GM12872 (cell line): ENCODE data around the gene PRF1.

Experiments
- TF ChIP-seq, protein P1 (sequence below): IDR thresholded peaks from 3 replicates; pipeline ENCODE4 v1.5.1; 2011; ENCODE audit warnings: low read depth, mild to moderate bottlenecking, low read length, moderate library complexity; ENCODE audit not compliant: insufficient read depth

Gene PRF1

DNA sequence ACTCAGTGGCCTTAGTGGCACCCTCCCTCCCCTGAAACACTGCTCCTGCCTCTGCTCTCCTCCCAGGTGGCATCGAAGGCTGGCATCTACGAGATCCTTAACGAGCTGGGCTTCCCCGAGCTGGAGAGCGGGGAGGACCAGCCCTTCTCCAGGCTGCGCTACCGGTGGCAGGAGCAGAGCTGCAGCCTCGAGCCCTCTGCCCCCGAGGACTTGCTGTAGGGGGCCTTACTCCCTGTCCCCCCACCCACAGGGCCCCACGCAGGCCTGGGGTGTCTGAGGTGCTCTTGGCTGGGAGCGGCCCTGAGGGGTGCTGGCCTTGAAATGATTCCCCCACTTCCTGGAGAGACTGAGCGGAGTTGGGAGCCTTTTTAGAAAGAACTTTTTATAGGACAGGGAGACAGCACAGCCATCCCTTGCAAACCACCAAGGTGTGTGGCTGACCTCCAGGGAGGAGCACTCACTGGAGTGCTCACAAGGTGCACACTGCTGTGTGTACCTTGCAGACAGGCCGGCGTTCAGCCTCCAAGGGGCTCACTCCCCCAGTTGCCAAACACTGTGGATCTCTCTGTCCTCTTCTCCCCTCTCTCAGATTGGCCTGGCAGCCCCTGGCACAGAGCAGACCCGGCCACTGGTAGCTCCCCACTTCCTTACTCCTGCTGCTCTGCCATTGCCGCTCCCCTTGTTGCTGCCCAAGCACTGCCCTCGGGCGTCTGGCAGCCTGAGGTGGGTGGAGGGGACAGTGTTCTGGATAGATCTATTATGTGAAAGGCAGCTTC lies 35.8 kb downstream of the PRF1 start:
- TF ChIP-seq, protein P1, sequence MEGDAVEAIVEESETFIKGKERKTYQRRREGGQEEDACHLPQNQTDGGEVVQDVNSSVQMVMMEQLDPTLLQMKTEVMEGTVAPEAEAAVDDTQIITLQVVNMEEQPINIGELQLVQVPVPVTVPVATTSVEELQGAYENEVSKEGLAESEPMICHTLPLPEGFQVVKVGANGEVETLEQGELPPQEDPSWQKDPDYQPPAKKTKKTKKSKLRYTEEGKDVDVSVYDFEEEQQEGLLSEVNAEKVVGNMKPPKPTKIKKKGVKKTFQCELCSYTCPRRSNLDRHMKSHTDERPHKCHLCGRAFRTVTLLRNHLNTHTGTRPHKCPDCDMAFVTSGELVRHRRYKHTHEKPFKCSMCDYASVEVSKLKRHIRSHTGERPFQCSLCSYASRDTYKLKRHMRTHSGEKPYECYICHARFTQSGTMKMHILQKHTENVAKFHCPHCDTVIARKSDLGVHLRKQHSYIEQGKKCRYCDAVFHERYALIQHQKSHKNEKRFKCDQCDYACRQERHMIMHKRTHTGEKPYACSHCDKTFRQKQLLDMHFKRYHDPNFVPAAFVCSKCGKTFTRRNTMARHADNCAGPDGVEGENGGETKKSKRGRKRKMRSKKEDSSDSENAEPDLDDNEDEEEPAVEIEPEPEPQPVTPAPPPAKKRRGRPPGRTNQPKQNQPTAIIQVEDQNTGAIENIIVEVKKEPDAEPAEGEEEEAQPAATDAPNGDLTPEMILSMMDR = no peak

- TF ChIP-seq, protein P1 = no peak
These were observed 36.7 kb downstream of the PRF1 start for GRCh38 chr10:70565556-70566514.

- TF ChIP-seq, protein P1 = peak; percentile 22; the same call in 1 of the 3 replicates
These were observed 37.6 kb downstream of the PRF1 start for GRCh38 chr10:70564901-70565351.

GRCh38 chr10:70564113-70564725 lies 38.3 kb downstream of the PRF1 start:
- TF ChIP-seq, protein P1 = no peak

- TF ChIP-seq, protein P1 = no peak
These were observed 39.3 kb downstream of the PRF1 start for GRCh38 chr10:70563230-70563629.

DNA sequence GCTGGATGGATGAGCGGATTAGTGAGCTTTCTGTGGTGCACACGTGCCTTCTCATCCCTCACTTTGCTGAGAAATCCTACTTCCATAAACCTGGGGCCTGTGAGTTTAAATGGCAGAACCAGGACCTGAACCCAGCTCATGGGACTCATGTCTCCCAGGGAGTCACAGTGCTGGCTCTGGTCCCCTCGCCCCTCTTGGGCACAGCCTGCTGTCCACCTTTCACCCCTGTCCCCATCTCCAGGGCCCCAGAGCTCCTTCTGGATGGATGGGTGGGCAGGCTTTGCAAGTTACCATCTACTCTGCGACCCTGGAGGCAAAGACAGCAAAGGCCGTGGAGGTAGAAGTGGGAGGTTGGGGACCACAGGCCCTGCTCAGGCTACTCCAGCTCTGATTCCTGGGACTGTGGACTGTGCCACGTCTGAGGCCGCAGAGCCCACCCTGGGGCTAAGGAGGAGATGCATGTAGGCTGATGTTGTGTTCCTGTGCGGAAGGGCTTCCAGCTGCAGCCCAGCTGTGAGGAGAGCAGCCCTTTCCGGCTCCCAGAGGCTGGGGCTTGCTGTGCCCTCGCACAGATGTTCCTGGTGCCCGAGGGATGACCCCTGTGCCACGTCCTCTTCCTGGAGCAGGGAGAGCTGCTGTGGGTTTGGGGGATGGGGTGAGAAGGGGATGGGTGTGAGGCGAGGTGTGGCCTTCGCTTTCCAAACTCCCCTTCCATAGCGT lies 40.3 kb downstream of the PRF1 start:
- TF ChIP-seq, protein P1 = no peak

- TF ChIP-seq, protein P1 = no peak
These were observed 41.0 kb downstream of the PRF1 start for GRCh38 chr10:70561558-70561957.
